ENCODE data around the gene DNAJB11. TPM values are rescaled to one million over a fixed set of nuclear protein-coding genes. Genes with fewer than 3 reads are reported as not detected.

The DNAJB11 gene
- total RNA-seq, 1 donor from 2014 or later: 71.2 TPM

GRCh38 chr3:186599142-186599784 lies 28.7 kb downstream of the DNAJB11 start:
- Mint-ChIP-seq H3K36me3 (ENCODE audit: low read depth, unreplicated experiment) (no peaks in the 10 kb centered on the region), H3K4me3 (ENCODE audit: unreplicated experiment) (no peak overlapping the region), H3K4me1 (ENCODE audit: unreplicated experiment) (peaks cover 7% of the 10 kb centered on the region), H3K9me3 (ENCODE audit: unreplicated experiment) (no peaks in the 10 kb centered on the region), H3K27me3 (ENCODE audit: unreplicated experiment) (peaks cover 6% of the 10 kb centered on the region), H3K27ac (ENCODE audit: unreplicated experiment) (no peak overlapping the region)
- DNase-seq (ENCODE audit: low spot score): no peak
- no peak for TF ChIP-seq CTCF (IDR thresholded peaks at IDR 0.05; ENCODE audit: unreplicated experiment)

GRCh38 chr3:186599785-186600166 lies 29.3 kb downstream of the DNAJB11 start:
- Mint-ChIP-seq H3K27me3 (ENCODE audit: unreplicated experiment) (peaks cover 6% of the 10 kb centered on the region), H3K4me1 (ENCODE audit: unreplicated experiment) (peaks cover 7% of the 10 kb centered on the region), H3K27ac (ENCODE audit: unreplicated experiment) (no peak overlapping the region), H3K36me3 (ENCODE audit: low read depth, unreplicated experiment) (no peaks in the 10 kb centered on the region), H3K4me3 (ENCODE audit: unreplicated experiment) (no peak overlapping the region), H3K9me3 (ENCODE audit: unreplicated experiment) (no peaks in the 10 kb centered on the region)
- no peak for DNase-seq (ENCODE audit: low spot score)
- TF ChIP-seq CTCF (IDR thresholded peaks at IDR 0.05; ENCODE audit: unreplicated experiment): no peak

DNA sequence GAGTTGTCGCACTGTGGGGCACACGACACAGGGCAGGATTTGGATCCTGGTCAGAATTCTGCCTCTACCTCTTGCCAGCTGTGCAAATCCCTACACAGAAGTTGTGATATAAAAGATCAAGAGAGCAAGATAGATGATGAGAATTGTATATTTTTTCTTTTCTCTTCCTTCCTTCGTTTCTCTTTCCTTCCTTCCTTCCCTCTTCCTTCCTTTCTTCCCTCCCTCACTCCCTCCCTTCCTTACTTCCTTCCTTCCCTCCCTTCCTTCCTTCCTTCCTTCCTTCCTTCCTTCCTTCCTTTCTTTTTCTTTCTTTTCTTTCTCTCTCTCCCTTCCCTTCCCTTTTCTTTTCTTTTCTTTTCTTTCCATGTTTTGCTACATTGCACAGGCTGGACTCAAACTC lies 30.4 kb downstream of the DNAJB11 start:
- no peak for DNase-seq (ENCODE audit: low spot score)
- Mint-ChIP-seq H3K9me3 (ENCODE audit: unreplicated experiment) (no peaks in the 10 kb centered on the region), H3K36me3 (ENCODE audit: low read depth, unreplicated experiment) (no peaks in the 10 kb centered on the region), H3K4me3 (ENCODE audit: unreplicated experiment) (no peak overlapping the region), H3K4me1 (ENCODE audit: unreplicated experiment) (peaks cover 7% of the 10 kb centered on the region), H3K27me3 (ENCODE audit: unreplicated experiment) (peaks cover 6% of the 10 kb centered on the region), H3K27ac (ENCODE audit: unreplicated experiment) (no peak overlapping the region)
- TF ChIP-seq CTCF (IDR thresholded peaks at IDR 0.05; ENCODE audit: unreplicated experiment): no peak

DNA sequence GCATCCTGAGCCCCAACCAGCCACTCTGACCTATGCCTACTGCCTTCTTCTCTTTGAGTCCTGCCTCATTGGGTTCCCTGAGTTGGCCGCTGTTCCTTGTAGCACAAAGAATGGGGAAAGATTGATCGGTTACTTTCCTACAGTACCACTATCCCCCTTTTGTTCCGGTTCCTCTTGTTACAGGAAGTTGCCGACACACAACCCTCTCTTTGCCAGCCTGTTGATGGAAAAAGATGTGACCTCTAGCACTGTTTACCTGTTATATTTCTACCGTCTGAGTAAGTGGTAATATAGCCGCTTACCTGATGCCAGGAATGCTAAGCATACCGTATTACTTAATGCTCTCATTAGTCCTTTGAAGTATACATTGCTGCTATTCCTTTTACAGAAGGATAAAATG lies 32.6 kb downstream of the DNAJB11 start:
- H3K4me3 Mint-ChIP-seq (ENCODE audit: unreplicated experiment): no peak overlapping the region
- H3K27ac Mint-ChIP-seq (ENCODE audit: unreplicated experiment): no peak overlapping the region
- H3K4me1 Mint-ChIP-seq (ENCODE audit: unreplicated experiment): peaks cover 4% of the 10 kb centered on the region
- no peaks in the 10 kb centered on the region for H3K9me3 Mint-ChIP-seq (ENCODE audit: unreplicated experiment)
- no peak for DNase-seq (ENCODE audit: low spot score)
- H3K27me3 Mint-ChIP-seq (ENCODE audit: unreplicated experiment): peaks cover 5% of the 10 kb centered on the region
- H3K36me3 Mint-ChIP-seq (ENCODE audit: low read depth, unreplicated experiment): no peaks in the 10 kb centered on the region
- no peak for TF ChIP-seq CTCF (IDR thresholded peaks at IDR 0.05; ENCODE audit: unreplicated experiment)

- Mint-ChIP-seq H3K36me3 (ENCODE audit: low read depth, unreplicated experiment) (no peaks in the 10 kb centered on the region), H3K27me3 (ENCODE audit: unreplicated experiment) (peaks cover 3% of the 10 kb centered on the region), H3K4me1 (ENCODE audit: unreplicated experiment) (peaks cover 4% of the 10 kb centered on the region), H3K9me3 (ENCODE audit: unreplicated experiment) (no peaks in the 10 kb centered on the region), H3K27ac (ENCODE audit: unreplicated experiment) (no peak overlapping the region), H3K4me3 (ENCODE audit: unreplicated experiment) (no peak overlapping the region)
- no peak for TF ChIP-seq CTCF (IDR thresholded peaks at IDR 0.05; ENCODE audit: unreplicated experiment)
- DNase-seq (ENCODE audit: low spot score): no peak
These were observed 34.6 kb downstream of the DNAJB11 start for GRCh38 chr3:186605078-186605477.

All from endothelial cell (in vitro differentiated cells).